Smooth muscle cell (in vitro differentiated cells): ENCODE results near the gene SLC17A3. TPM values are rescaled to one million over a fixed set of nuclear protein-coding genes. Genes with fewer than 3 reads are reported as not detected.

ENCODE experiments used
- DNase-seq: peaks from one replicate; lab custom pipeline; 2025; ENCODE audit not compliant: unreplicated experiment; lab: John Stamatoyannopoulos, UW
- H2AFZ ChIP-seq: fragments of 200-600 bp; sonication (generic); 2 replicates; pipeline ENCODE4 v1.6.0; 2016; ENCODE audit warnings: antibody characterized with exemption, low read depth, mild to moderate bottlenecking
- H3F3A ChIP-seq: fragments of 200-600 bp; sonication (generic); 2 replicates; pipeline ENCODE4 v1.6.0; 2017; ENCODE audit warnings: antibody characterized with exemption, low read depth
- H3K27ac ChIP-seq: fragments of 200-600 bp; sonication (generic); 2 replicates; pipeline ENCODE4 v1.5.1; 2016; ENCODE audit warnings: low read depth, mild to moderate bottlenecking
- H3K27me3 ChIP-seq: fragments of 200-600 bp; sonication (generic); 2 replicates; pipeline ENCODE4 v1.6.1; 2016; ENCODE audit warnings: low read depth, mild to moderate bottlenecking
- H3K36me3 ChIP-seq: fragments of 200-600 bp; sonication (generic); 2 replicates; pipeline ENCODE4 v1.5.1; 2016; ENCODE audit warnings: low read depth
- H3K4me1 ChIP-seq: fragments of 200-600 bp; sonication (generic); 2 replicates; pipeline ENCODE4 v1.5.1; 2016; ENCODE audit warnings: low read depth
- H3K4me2 ChIP-seq: fragments of 200-600 bp; sonication (generic); 2 replicates; pipeline ENCODE4 v1.6.0; 2016; ENCODE audit warnings: mild to moderate bottlenecking
- H3K4me3 ChIP-seq: fragments of 200-600 bp; sonication (generic); 2 replicates; pipeline ENCODE4 v1.5.1; 2016; ENCODE audit warnings: mild to moderate bottlenecking
- H3K79me2 ChIP-seq: fragments of 200-600 bp; sonication (generic); 2 replicates; pipeline ENCODE4 v1.6.0; 2016; ENCODE audit warnings: low read depth, mild to moderate bottlenecking
- H3K9ac ChIP-seq: fragments of 200-600 bp; sonication (generic); 2 replicates; pipeline ENCODE4 v1.6.0; 2016; ENCODE audit warnings: low read depth
- H3K9me3 ChIP-seq: fragments of 200-600 bp; sonication (generic); replicated peaks from 2 replicates; pipeline ENCODE4 v1.5.1; 2016; ENCODE audit warnings: low read depth
- H4K20me1 ChIP-seq: fragments of 200-600 bp; sonication (generic); 2 replicates; pipeline ENCODE4 v1.6.0; 2016; ENCODE audit warnings: low read depth
- CTCF ChIP-seq: fragments of 200-600 bp; sonication (generic); IDR thresholded peaks from 2 replicates; pipeline ENCODE4 v1.5.1; 2017; ENCODE audit warnings: borderline replicate concordance, mild to moderate bottlenecking, antibody characterized with exemption; ENCODE audit not compliant: insufficient read depth, poor library complexity, severe bottlenecking
- WGBS: methylation state at CpG from one replicate; pipeline ENCODE4 v1.1.7; 2016; ENCODE audit warnings: low lambda C conversion rate; 5-methylcytosine and 5-hydroxymethylcytosine counted together
- polyA plus RNA-seq: library from polyadenylated mRNA; unstranded; fragments of >200 nt; fragmentation: Nextera tagmentation; extraction: Ambion mirVana; gene quantifications from 2 replicates; pipeline ENCODE4 v1.2.1, GENCODE V29; 2016
- total RNA-seq: library from RNA; depleted of rRNA; stranded (reverse); fragments of >200 nt; gene quantifications from 2 replicates; pipeline ENCODE4 v1.2.3, GENCODE V29; 2014

The SLC17A3 gene
- total and polyA plus RNA-seq, 2 experiments from 2014 or later = not detected

GRCh38 chr6:25874822-25875562, 949 bp upstream of the SLC17A3 start:
- Histone ChIP-seq H3K9ac (no peak overlapping the region), H4K20me1 (no peaks in the 10 kb centered on the region), H3K36me3 (no peaks in the 10 kb centered on the region), H3K4me2 (no peak overlapping the region), H2AFZ (no peak overlapping the region), H3K4me1 (no peaks in the 10 kb centered on the region), H3K27ac (no peak overlapping the region), H3K9me3 (no peaks in the 10 kb centered on the region), H3K27me3 (peaks cover 25% of the 10 kb centered on the region), H3F3A (no peaks in the 10 kb centered on the region), H3K79me2 (no peaks in the 10 kb centered on the region), H3K4me3 (no peak overlapping the region)
- no peak for TF ChIP-seq CTCF
- DNase-seq = no peak
- WGBS = 98% methylated on average over 3 of the region's 3 CpGs

GRCh38 chr6:25872814-25873213, 1.2 kb downstream of the SLC17A3 start:
- no peaks in the 10 kb centered on the region for H3K9me3 ChIP-seq

GRCh38 chr6:25869840-25870239, 4.2 kb downstream of the SLC17A3 start:
- Histone ChIP-seq H3K27me3 (peaks cover 13% of the 10 kb centered on the region), H3K9ac (no peak overlapping the region), H3K4me1 (no peaks in the 10 kb centered on the region), H2AFZ (no peak overlapping the region), H3K4me2 (no peak overlapping the region), H3F3A (no peaks in the 10 kb centered on the region), H4K20me1 (no peaks in the 10 kb centered on the region), H3K27ac (no peak overlapping the region), H3K4me3 (no peak overlapping the region), H3K36me3 (no peaks in the 10 kb centered on the region), H3K79me2 (no peaks in the 10 kb centered on the region), H3K9me3 (no peaks in the 10 kb centered on the region)
- TF ChIP-seq CTCF = no peak
- 87% methylated on average over 1 of the region's 1 CpG for WGBS
- DNase-seq = no peak

More at GRCh38 chr6:25872814-25873213, 1.2 kb downstream of the SLC17A3 start:
- Histone ChIP-seq H3K9ac (no peak overlapping the region), H3F3A (no peaks in the 10 kb centered on the region), H3K4me1 (no peaks in the 10 kb centered on the region), H3K79me2 (no peaks in the 10 kb centered on the region), H3K36me3 (no peaks in the 10 kb centered on the region), H3K27me3 (peaks cover 18% of the 10 kb centered on the region), H3K4me2 (no peak overlapping the region), H3K27ac (no peak overlapping the region), H2AFZ (no peak overlapping the region), H3K4me3 (no peak overlapping the region), H4K20me1 (no peaks in the 10 kb centered on the region)
- WGBS = 92% methylated on average over 1 of the region's 1 CpG
- no peak for TF ChIP-seq CTCF
- no peak for DNase-seq
